ENCODE data around the gene C1QTNF3.

The C1QTNF3 gene

DNA sequence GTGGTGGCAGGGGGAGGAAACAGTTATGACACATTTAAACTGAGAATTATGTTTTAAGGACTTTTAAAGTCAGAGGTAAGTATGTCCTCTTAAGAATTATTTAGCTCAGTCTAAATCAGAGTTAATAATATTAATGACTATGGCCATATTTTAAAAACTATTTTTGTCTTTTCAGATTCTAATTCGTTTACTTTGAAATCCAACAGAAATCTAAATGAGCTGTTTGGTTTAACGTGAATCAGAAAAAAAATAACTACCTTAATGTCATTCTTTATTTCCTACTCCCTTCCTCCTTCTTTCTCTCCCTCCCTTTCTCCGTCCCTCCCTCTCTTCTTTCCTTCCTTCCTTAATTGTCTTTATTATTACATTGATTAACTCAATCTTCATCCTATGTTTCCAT, 14.7 kb downstream of the C1QTNF3 start:
- no peak overlapping the region for H2AFZ ChIP-seq (ENCODE audit: low read depth, low read length)
- no peak overlapping the region for H2BK120ac ChIP-seq (ENCODE audit: low read depth, low read length)
- H3K23ac ChIP-seq (ENCODE audit: low read length in 2 of 2), result no peak overlapping the region

DNA sequence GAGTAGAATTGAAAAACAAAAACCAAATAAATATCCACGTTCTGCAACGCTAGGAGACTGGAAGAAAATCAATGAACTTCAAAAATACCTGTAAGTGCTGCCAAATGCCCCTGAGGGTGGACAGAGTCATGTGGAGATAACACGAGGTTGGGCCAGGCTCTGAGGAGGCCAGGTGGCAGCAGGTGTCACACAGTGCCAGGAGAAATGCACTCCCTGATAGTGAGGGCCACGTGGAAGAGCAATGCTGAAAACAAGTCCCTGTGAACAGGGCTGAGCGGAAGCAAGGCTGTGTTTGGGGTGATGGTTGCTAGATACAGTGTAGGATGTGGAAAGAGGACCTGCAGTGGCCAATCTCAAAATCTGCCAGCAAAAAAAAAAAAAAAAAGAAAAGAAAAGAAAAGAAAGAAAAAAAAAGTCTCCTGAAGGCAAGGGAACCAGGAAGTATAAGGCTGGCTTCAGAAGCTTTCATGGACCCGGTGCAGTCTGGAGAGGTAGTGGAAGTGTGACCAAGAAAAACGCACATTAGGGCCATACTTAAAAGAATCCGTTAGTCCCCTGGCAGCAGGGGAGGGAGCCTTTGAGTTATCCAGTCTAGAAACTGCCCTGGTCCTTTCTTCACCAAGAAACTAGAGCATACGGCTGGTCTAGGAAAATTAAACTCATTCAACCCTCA, 16.8 kb downstream of the C1QTNF3 start:
- WGBS, result 83% methylated on average over 8 of the region's 9 CpGs
- Histone ChIP-seq H2BK12ac (ENCODE audit: low read length in 2 of 2) (no peak overlapping the region), H3K9me3 (ENCODE audit: control insufficient read depth, low read length) (no peaks in the 10 kb centered on the region), H3K4me2 (ENCODE audit: low read length, poor library complexity, severe bottlenecking) (no peak overlapping the region), H3K27ac (ENCODE audit: low read length, poor library complexity, severe bottlenecking) (no peak overlapping the region), H3K14ac (ENCODE audit: low read length in 2 of 2) (peak overlapping the region in 1 of 2 experiments; percentile 75), H3K4ac (ENCODE audit: low read depth in 1 of 2, low read length in 2 of 2) (no peak overlapping the region), H3K27me3 (ENCODE audit: control insufficient read depth in 1 of 2, insufficient read depth in 1 of 2, low read length in 2 of 2) (no peaks in the 10 kb centered on the region), H3K79me1 (replicated peaks; ENCODE audit: low read length, poor library complexity, severe bottlenecking) (no peaks in the 10 kb centered on the region), H4K8ac (ENCODE audit: low read length) (no peak overlapping the region), H3K4me1 (ENCODE audit: control insufficient read depth, insufficient read depth, low read depth, low read length) (no peaks in the 10 kb centered on the region), H2AFZ (ENCODE audit: low read depth, low read length) (no peak overlapping the region), H3K18ac (ENCODE audit: low read depth in 1 of 2, low read length in 2 of 2) (no peak overlapping the region), H2AK5ac (ENCODE audit: low read length, severe bottlenecking) (no peak overlapping the region), H3K4me3 (ENCODE audit: insufficient read depth in 1 of 2, low read depth in 1 of 2, low read length in 2 of 2) (no peak overlapping the region), H3K9ac (ENCODE audit: low read length) (no peak overlapping the region), H2BK120ac (ENCODE audit: low read depth, low read length) (no peak overlapping the region), H4K91ac (ENCODE audit: low read length) (peak overlapping the region; percentile 27), H3K23ac (ENCODE audit: low read length in 2 of 2) (peak overlapping the region in 1 of 2 experiments; percentile 14), H2BK15ac (ENCODE audit: low read depth, poor library complexity, severe bottlenecking) (no peak overlapping the region), H2BK5ac (ENCODE audit: low read depth, low read length, poor library complexity, severe bottlenecking) (no peak overlapping the region), H3K36me3 (ENCODE audit: control insufficient read depth in 1 of 2, insufficient read depth in 2 of 2, low read depth in 1 of 2, low read length in 2 of 2) (peaks cover 0 to 3% of the 10 kb centered on the region in 2 experiments)
- DNase-seq, result no peak

More for the DNA sequence above, 14.7 kb downstream of the C1QTNF3 start:
- Histone ChIP-seq H3K4ac (ENCODE audit: low read depth in 1 of 2, low read length in 2 of 2) (no peak overlapping the region), H4K91ac (ENCODE audit: low read length) (no peak overlapping the region), H4K8ac (ENCODE audit: low read length) (no peak overlapping the region), H3K27ac (ENCODE audit: low read length, poor library complexity, severe bottlenecking) (no peak overlapping the region), H3K9me3 (ENCODE audit: control insufficient read depth, low read length) (no peaks in the 10 kb centered on the region), H3K27me3 (ENCODE audit: control insufficient read depth in 1 of 2, insufficient read depth in 1 of 2, low read length in 2 of 2) (no peaks in the 10 kb centered on the region), H3K36me3 (ENCODE audit: control insufficient read depth in 1 of 2, insufficient read depth in 2 of 2, low read depth in 1 of 2, low read length in 2 of 2) (peaks cover 0 to 6% of the 10 kb centered on the region in 2 experiments), H3K18ac (ENCODE audit: low read depth in 1 of 2, low read length in 2 of 2) (no peak overlapping the region), H2AK5ac (ENCODE audit: low read length, severe bottlenecking) (no peak overlapping the region), H2BK15ac (ENCODE audit: low read depth, poor library complexity, severe bottlenecking) (no peak overlapping the region), H3K9ac (ENCODE audit: low read length) (no peak overlapping the region), H2BK5ac (ENCODE audit: low read depth, low read length, poor library complexity, severe bottlenecking) (no peak overlapping the region), H3K4me3 (ENCODE audit: insufficient read depth in 1 of 2, low read depth in 1 of 2, low read length in 2 of 2) (no peak overlapping the region), H3K14ac (ENCODE audit: low read length in 2 of 2) (no peak overlapping the region), H2BK12ac (ENCODE audit: low read length in 2 of 2) (no peak overlapping the region), H3K79me1 (replicated peaks; ENCODE audit: low read length, poor library complexity, severe bottlenecking) (no peaks in the 10 kb centered on the region), H3K4me2 (ENCODE audit: low read length, poor library complexity, severe bottlenecking) (no peak overlapping the region), H3K4me1 (ENCODE audit: control insufficient read depth, insufficient read depth, low read depth, low read length) (no peaks in the 10 kb centered on the region)
- DNase-seq, result no peak
- 86% methylated on average over 3 of the region's 3 CpGs for WGBS

DNA sequence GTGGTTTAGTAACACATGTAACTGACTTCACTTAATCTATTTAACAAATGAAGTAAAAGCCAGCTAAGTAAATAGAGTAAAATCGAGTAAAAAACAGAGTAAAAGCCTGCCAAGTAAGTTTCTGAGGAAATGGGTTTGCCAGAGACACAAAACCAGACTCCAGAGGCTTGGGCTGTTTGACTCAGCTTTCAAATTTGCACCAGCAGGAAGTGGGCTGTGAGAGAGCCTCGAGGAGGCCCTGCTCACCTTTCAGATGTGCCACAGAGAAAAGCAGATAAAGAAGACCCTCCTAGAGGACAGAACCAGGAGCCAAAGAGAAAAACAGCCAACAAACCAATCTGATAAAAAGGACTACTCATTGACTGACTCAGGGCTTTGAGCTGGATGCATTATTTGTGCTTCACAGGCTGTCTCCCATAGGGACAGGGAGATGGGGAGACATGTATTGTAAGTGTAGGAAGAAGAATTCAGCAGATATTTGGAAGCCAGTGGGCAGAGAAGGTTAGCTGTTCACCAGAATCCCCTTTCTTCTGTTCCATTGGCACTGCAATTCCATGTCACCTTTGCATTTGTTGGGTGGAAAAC, 20.8 kb downstream of the C1QTNF3 start:
- no peak overlapping the region for H3K4ac ChIP-seq (ENCODE audit: low read depth in 1 of 2, low read length in 2 of 2)
- no peak overlapping the region for H3K4me2 ChIP-seq (ENCODE audit: low read length, poor library complexity, severe bottlenecking)
- H3K79me1 ChIP-seq (replicated peaks; ENCODE audit: low read length, poor library complexity, severe bottlenecking), result no peaks in the 10 kb centered on the region
- no peaks in the 10 kb centered on the region for H3K27me3 ChIP-seq (ENCODE audit: control insufficient read depth in 1 of 2, insufficient read depth in 1 of 2, low read length in 2 of 2)
- no peak overlapping the region for H4K91ac ChIP-seq (ENCODE audit: low read length)
- H2BK5ac ChIP-seq (ENCODE audit: low read depth, low read length, poor library complexity, severe bottlenecking), result no peak overlapping the region
- WGBS, result 33% methylated on average over 2 of the region's 2 CpGs
- H2BK12ac ChIP-seq (ENCODE audit: low read length in 2 of 2), result no peak overlapping the region
- H3K23ac ChIP-seq (ENCODE audit: low read length in 2 of 2), result no peak overlapping the region
- no peak overlapping the region for H3K4me3 ChIP-seq (ENCODE audit: insufficient read depth in 1 of 2, low read depth in 1 of 2, low read length in 2 of 2)
- H3K27ac ChIP-seq (ENCODE audit: low read length, poor library complexity, severe bottlenecking), result no peak overlapping the region
- H3K18ac ChIP-seq (ENCODE audit: low read depth in 1 of 2, low read length in 2 of 2), result no peak overlapping the region
- no peak overlapping the region for H2BK15ac ChIP-seq (ENCODE audit: low read depth, poor library complexity, severe bottlenecking)
- H3K4me1 ChIP-seq (ENCODE audit: control insufficient read depth, insufficient read depth, low read depth, low read length), result no peaks in the 10 kb centered on the region
- DNase-seq, result no peak
- H3K9me3 ChIP-seq (ENCODE audit: control insufficient read depth, low read length), result no peaks in the 10 kb centered on the region
- H3K14ac ChIP-seq (ENCODE audit: low read length in 2 of 2), result no peak overlapping the region
- H2AFZ ChIP-seq (ENCODE audit: low read depth, low read length), result no peak overlapping the region
- H3K36me3 ChIP-seq (ENCODE audit: control insufficient read depth in 1 of 2, insufficient read depth in 2 of 2, low read depth in 1 of 2, low read length in 2 of 2), result peaks cover 0 to 3% of the 10 kb centered on the region in 2 experiments
- no peak overlapping the region for H2AK5ac ChIP-seq (ENCODE audit: low read length, severe bottlenecking)
- H4K8ac ChIP-seq (ENCODE audit: low read length), result no peak overlapping the region
- peak overlapping the region; percentile 46 for H3K9ac ChIP-seq (ENCODE audit: low read length)
- no peak overlapping the region for H2BK120ac ChIP-seq (ENCODE audit: low read depth, low read length)

- DNase-seq, result no peak
- H2BK15ac ChIP-seq (ENCODE audit: low read depth, poor library complexity, severe bottlenecking), result no peak overlapping the region
- H3K14ac ChIP-seq (ENCODE audit: low read length in 2 of 2), result no peak overlapping the region
- H3K4ac ChIP-seq (ENCODE audit: low read depth in 1 of 2, low read length in 2 of 2), result no peak overlapping the region
- H3K23ac ChIP-seq (ENCODE audit: low read length in 2 of 2), result no peak overlapping the region
- no peak overlapping the region for H2BK120ac ChIP-seq (ENCODE audit: low read depth, low read length)
- no peak overlapping the region for H3K4me2 ChIP-seq (ENCODE audit: low read length, poor library complexity, severe bottlenecking)
- H4K91ac ChIP-seq (ENCODE audit: low read length), result no peak overlapping the region
- no peaks in the 10 kb centered on the region for H3K27me3 ChIP-seq (ENCODE audit: control insufficient read depth in 1 of 2, insufficient read depth in 1 of 2, low read length in 2 of 2)
- H3K36me3 ChIP-seq (ENCODE audit: control insufficient read depth in 1 of 2, insufficient read depth in 2 of 2, low read depth in 1 of 2, low read length in 2 of 2), result peaks cover 0 to 3% of the 10 kb centered on the region in 2 experiments
- no peak overlapping the region for H2BK12ac ChIP-seq (ENCODE audit: low read length in 2 of 2)
- H2AFZ ChIP-seq (ENCODE audit: low read depth, low read length), result no peak overlapping the region
- H3K9me3 ChIP-seq (ENCODE audit: control insufficient read depth, low read length), result no peaks in the 10 kb centered on the region
- H3K4me1 ChIP-seq (ENCODE audit: control insufficient read depth, insufficient read depth, low read depth, low read length), result no peaks in the 10 kb centered on the region
- H3K9ac ChIP-seq (ENCODE audit: low read length), result no peak overlapping the region
- H4K8ac ChIP-seq (ENCODE audit: low read length), result no peak overlapping the region
- WGBS, result 60% methylated on average over 1 of the region's 2 CpGs
- no peak overlapping the region for H2BK5ac ChIP-seq (ENCODE audit: low read depth, low read length, poor library complexity, severe bottlenecking)
- H3K18ac ChIP-seq (ENCODE audit: low read depth in 1 of 2, low read length in 2 of 2), result no peak overlapping the region
- H3K79me1 ChIP-seq (replicated peaks; ENCODE audit: low read length, poor library complexity, severe bottlenecking), result no peaks in the 10 kb centered on the region
- H2AK5ac ChIP-seq (ENCODE audit: low read length, severe bottlenecking), result no peak overlapping the region
- no peak overlapping the region for H3K4me3 ChIP-seq (ENCODE audit: insufficient read depth in 1 of 2, low read depth in 1 of 2, low read length in 2 of 2)
- no peak overlapping the region for H3K27ac ChIP-seq (ENCODE audit: low read length, poor library complexity, severe bottlenecking)
Observed at GRCh38 chr5:34021334-34021733, 21.7 kb downstream of the C1QTNF3 start.

All from mesenchymal stem cell (in vitro differentiated cells and primary cell).